ENCODE results near the gene MBD3L5.
"Not testable (repeated sequence)": the region's sequence is repeated elsewhere in the genome, so short reads cannot be mapped to it uniquely, and the experiment has no call there.

MBD3L5 gene

GRCh38 chr19:7006135-7006704 lies 24.2 kb upstream of the MBD3L5 start:
- H3K27me3 ChIP-seq (replicated peaks): no peaks in the 10 kb centered on the region
- no peak for TF ChIP-seq CTCF (IDR thresholded peaks at IDR 0.05; ENCODE audit: low read depth, low read length, missing control alignments)
- in situ Hi-C loops (cut with HindIII; ENCODE audit: low pct_ligation_motif_present, low sequenced_read_pairs): no loop called here
- H3K36me3 ChIP-seq (replicated peaks): no peaks in the 10 kb centered on the region
- no peak overlapping the region for H3K27ac ChIP-seq
- H3K4me3 ChIP-seq (ENCODE audit: low read depth, low read length): no peak overlapping the region
- no peak for DNase-seq

- in situ Hi-C loops (cut with HindIII; ENCODE audit: low pct_ligation_motif_present, low sequenced_read_pairs): no loop called here
- Histone ChIP-seq H3K27ac (no peak overlapping the region), H3K36me3 (replicated peaks) (no peaks in the 10 kb centered on the region), H3K4me3 (ENCODE audit: low read depth, low read length) (no peak overlapping the region), H3K27me3 (replicated peaks) (no peaks in the 10 kb centered on the region)
- DNase-seq: no peak
- TF ChIP-seq CTCF (IDR thresholded peaks at IDR 0.05; ENCODE audit: low read depth, low read length, missing control alignments): no peak
Observed at GRCh38 chr19:7007859-7008258, 22.5 kb upstream of the MBD3L5 start.

- no peak overlapping the region for H3K27ac ChIP-seq
- in situ Hi-C loops (cut with HindIII; ENCODE audit: low pct_ligation_motif_present, low sequenced_read_pairs): no loop called here
Observed at GRCh38 chr19:7010722-7011593, 19.4 kb upstream of the MBD3L5 start.

GRCh38 chr19:7013678-7014077 lies 16.7 kb upstream of the MBD3L5 start:
- no peaks in the 10 kb centered on the region for H3K36me3 ChIP-seq (replicated peaks)
- H3K4me3 ChIP-seq (ENCODE audit: low read depth, low read length): no peak overlapping the region
- no peak overlapping the region for H3K27ac ChIP-seq
- H3K27me3 ChIP-seq (replicated peaks): no peaks in the 10 kb centered on the region
- peak; percentile 13 for DNase-seq
- in situ Hi-C loops (cut with HindIII; ENCODE audit: low pct_ligation_motif_present, low sequenced_read_pairs): no loop called here
- TF ChIP-seq CTCF (IDR thresholded peaks at IDR 0.05; ENCODE audit: low read depth, low read length, missing control alignments): no peak

More at GRCh38 chr19:7010722-7011593, 19.4 kb upstream of the MBD3L5 start:
- Histone ChIP-seq H3K27me3 (replicated peaks) (no peaks in the 10 kb centered on the region), H3K4me3 (ENCODE audit: low read depth, low read length) (no peak overlapping the region), H3K36me3 (replicated peaks) (no peaks in the 10 kb centered on the region)
- TF ChIP-seq CTCF (IDR thresholded peaks at IDR 0.05; ENCODE audit: low read depth, low read length, missing control alignments): no peak
- no peak for DNase-seq

GRCh38 chr19:7018828-7019227 lies 11.6 kb upstream of the MBD3L5 start:
- TF ChIP-seq CTCF (IDR thresholded peaks at IDR 0.05; ENCODE audit: low read depth, low read length, missing control alignments): no peak
- H3K4me3 ChIP-seq (ENCODE audit: low read depth, low read length): no peak overlapping the region
- no peaks in the 10 kb centered on the region for H3K36me3 ChIP-seq (replicated peaks)
- in situ Hi-C loops (cut with HindIII; ENCODE audit: low pct_ligation_motif_present, low sequenced_read_pairs): no loop called here
- DNase-seq: no peak
- H3K27me3 ChIP-seq (replicated peaks): no peaks in the 10 kb centered on the region
- H3K27ac ChIP-seq: no peak overlapping the region

- H3K27ac ChIP-seq; DNase-seq; H3K27me3 ChIP-seq (replicated peaks); in situ Hi-C loops (cut with HindIII; ENCODE audit: low pct_ligation_motif_present, low sequenced_read_pairs); H3K4me3 ChIP-seq (ENCODE audit: low read depth, low read length); H3K36me3 ChIP-seq (replicated peaks): not testable (repeated sequence)
Observed at GRCh38 chr19:7021331-7021730, 9.0 kb upstream of the MBD3L5 start, which contains the start of gene MBD3L2B. MBD3L2B (minus strand) TSS chr19:7021431; CDS start chr19:7021397, 34 bp downstream.

GRCh38 chr19:7028790-7029189 lies 1.6 kb upstream of the MBD3L5 start:
- H3K36me3 ChIP-seq (replicated peaks); DNase-seq; in situ Hi-C loops (cut with HindIII; ENCODE audit: low pct_ligation_motif_present, low sequenced_read_pairs); H3K27ac ChIP-seq; H3K27me3 ChIP-seq (replicated peaks); H3K4me3 ChIP-seq (ENCODE audit: low read depth, low read length): not testable (repeated sequence)

- DNase-seq; in situ Hi-C loops (cut with HindIII; ENCODE audit: low pct_ligation_motif_present, low sequenced_read_pairs); H3K27ac ChIP-seq; H3K36me3 ChIP-seq (replicated peaks); H3K27me3 ChIP-seq (replicated peaks); H3K4me3 ChIP-seq (ENCODE audit: low read depth, low read length): not testable (repeated sequence)
Observed at GRCh38 chr19:7040079-7040478, 9.7 kb downstream of the MBD3L5 start, which contains the start of gene MBD3L4. MBD3L4 (minus strand) TSS chr19:7040179; CDS start chr19:7040144, 35 bp downstream.

- H3K4me3 ChIP-seq (ENCODE audit: low read depth, low read length); DNase-seq; H3K27ac ChIP-seq; H3K36me3 ChIP-seq (replicated peaks); H3K27me3 ChIP-seq (replicated peaks); in situ Hi-C loops (cut with HindIII; ENCODE audit: low pct_ligation_motif_present, low sequenced_read_pairs): not testable (repeated sequence)
Observed at GRCh38 chr19:7041563-7041962, 11.2 kb downstream of the MBD3L5 start.

Measured in brain microvascular endothelial cell (primary cell).